GM12892 (cell line): ENCODE data around the gene SEPTIN12.

Source experiments
- POLR2AphosphoS5 ChIP-seq: IDR thresholded peaks from 2 replicates; pipeline ENCODE4 v1.6.1; 2011; ENCODE audit warnings: low read depth, low read length, control low read depth
- TAF1 ChIP-seq: IDR thresholded peaks from 2 replicates; pipeline ENCODE4 v1.6.1; 2011; ENCODE audit warnings: low read depth, mild to moderate bottlenecking, control low read depth, low read length, borderline replicate concordance

DNA sequence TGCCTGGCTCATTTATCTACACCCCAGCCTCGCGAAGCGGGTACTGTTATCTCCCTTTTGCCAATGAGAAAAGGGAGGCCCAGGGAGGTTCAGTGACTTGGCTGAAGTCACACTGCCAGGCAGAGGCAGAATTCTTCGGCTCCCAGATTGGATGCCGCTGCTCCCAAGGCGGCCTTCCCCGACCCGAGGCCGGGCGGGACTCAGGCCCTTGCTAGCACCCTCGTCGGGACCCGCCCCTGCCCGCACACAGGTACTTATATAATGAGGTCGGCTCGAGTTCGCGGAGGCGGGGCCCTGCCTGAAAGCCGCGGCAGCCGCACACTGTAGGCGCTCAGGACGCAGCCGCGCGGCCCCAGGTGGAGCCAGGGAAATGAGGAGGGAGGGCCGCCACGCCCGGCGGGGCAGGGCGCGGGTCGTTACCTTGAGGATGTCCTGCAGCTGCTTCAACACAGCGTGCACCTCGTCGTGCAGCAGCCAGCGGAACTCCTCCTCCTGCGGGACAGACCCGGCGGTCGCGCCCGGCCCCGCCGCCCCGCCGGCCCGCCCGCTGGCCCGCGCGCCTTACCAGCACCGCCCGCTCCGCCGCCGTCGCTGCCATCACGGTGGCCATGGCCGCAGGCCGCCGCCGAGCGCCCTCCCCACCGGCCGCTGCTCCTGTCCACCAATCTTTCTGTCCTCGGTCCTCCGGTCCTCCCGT, 14.0 kb upstream of the SEPTIN12 start, which contains the start of gene ROGDI:
- TF ChIP-seq POLR2AphosphoS5: no peak
- no peak for TF ChIP-seq TAF1
